ENCODE results near the gene COL4A4.

DNA sequence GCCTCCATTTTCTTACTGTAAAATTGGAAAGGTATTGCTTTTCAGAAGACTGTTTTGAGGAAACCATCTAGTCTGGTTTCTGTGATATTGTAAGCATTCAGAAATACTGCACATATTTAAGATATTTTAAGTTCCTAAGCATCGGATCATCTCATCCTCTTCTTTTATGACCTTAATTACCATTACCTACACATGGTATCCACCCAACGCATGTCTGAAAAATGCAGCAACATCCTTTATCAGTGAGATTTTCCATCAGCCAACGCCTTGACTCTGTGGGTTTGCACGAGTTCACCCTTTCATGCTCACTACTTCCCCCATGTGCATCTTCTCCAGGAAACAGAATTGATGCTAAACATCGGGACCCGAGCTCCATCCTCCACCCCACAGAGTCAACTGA lies 84.3 kb downstream of the COL4A4 start:
- TF ChIP-seq POLR2AphosphoS5 (IDR thresholded peaks at IDR 0.05; ENCODE audit: low read depth, low read length), result no peak
- TF ChIP-seq POLR2A (IDR thresholded peaks at IDR 0.05; ENCODE audit: low read depth, low read length), result no peak
- TF ChIP-seq TAF1 (IDR thresholded peaks at IDR 0.05; ENCODE audit: low read depth, low read length), result no peak
- TF ChIP-seq SPI1 (IDR thresholded peaks at IDR 0.05; ENCODE audit: low read depth, low read length), result no peak
- TF ChIP-seq PAX5 (IDR thresholded peaks at IDR 0.05; ENCODE audit: insufficient read depth, low read length, severe bottlenecking), result no peak
